Mesenchymal stem cell (in vitro differentiated cells and primary cell): ENCODE results near the gene RPS6KB1.
"Not testable (repeated sequence)": the region's sequence is repeated elsewhere in the genome, so short reads cannot be mapped to it uniquely, and the experiment has no call there.

Experiments used
- DNase-seq: peaks from one replicate; pipeline ENCODE4 v3.0.0-alpha.2; 2013
- H2AFZ ChIP-seq: one replicate; pipeline ENCODE4 v1.6.1; 2013; ENCODE audit warnings: low read depth, mild to moderate bottlenecking, control low read depth, inconsistent platforms, low read length, moderate library complexity
- H2AK5ac ChIP-seq: 2 replicates; pipeline ENCODE4 v1.6.1; 2013; ENCODE audit warnings: low read length, moderate library complexity, mild to moderate bottlenecking, inconsistent platforms; ENCODE audit not compliant: severe bottlenecking
- H2BK120ac ChIP-seq: one replicate; pipeline ENCODE4 v1.6.1; 2013; ENCODE audit warnings: low read depth, mild to moderate bottlenecking, inconsistent platforms, low read length, moderate library complexity
- H2BK12ac ChIP-seq, 2 experiments: one replicate each; pipeline ENCODE4 v1.6.1; 2013; ENCODE audit warnings: inconsistent platforms in 2 of 2, low read length in 2 of 2, mild to moderate bottlenecking in 2 of 2, moderate library complexity in 2 of 2, control low read depth in 1 of 2
- H2BK15ac ChIP-seq: one replicate; pipeline ENCODE4 v1.6.1; 2013; ENCODE audit warnings: mild to moderate bottlenecking, low read depth, inconsistent platforms; ENCODE audit not compliant: poor library complexity, severe bottlenecking
- H2BK5ac ChIP-seq: 2 replicates; pipeline ENCODE4 v1.6.1; 2013; ENCODE audit warnings: low read depth, mild to moderate bottlenecking, low read length, control low read depth, inconsistent platforms; ENCODE audit not compliant: poor library complexity, severe bottlenecking
- H3K14ac ChIP-seq, 2 experiments: one replicate each; pipeline ENCODE4 v1.6.1; 2013; ENCODE audit warnings: inconsistent platforms in 2 of 2, low read length in 2 of 2, control low read depth in 1 of 2, mild to moderate bottlenecking in 1 of 2, moderate library complexity in 1 of 2
- H3K18ac ChIP-seq, 2 experiments: one replicate each; pipeline ENCODE4 v1.6.1; 2013; ENCODE audit warnings: inconsistent platforms in 2 of 2, low read length in 2 of 2, control low read depth in 1 of 2, low read depth in 1 of 2, mild to moderate bottlenecking in 1 of 2
- H3K23ac ChIP-seq, 2 experiments: one replicate each; pipeline ENCODE4 v1.6.1; 2013; ENCODE audit warnings: inconsistent platforms in 2 of 2, low read length in 2 of 2, mild to moderate bottlenecking in 2 of 2, moderate library complexity in 2 of 2, control low read depth in 1 of 2
- H3K27ac ChIP-seq: 2 replicates; pipeline ENCODE4 v1.5.1; 2013; ENCODE audit warnings: mild to moderate bottlenecking, moderate library complexity, low read length, control low read depth, inconsistent platforms; ENCODE audit not compliant: poor library complexity, severe bottlenecking
- H3K27me3 ChIP-seq, 2 experiments: 2 replicates each; pipeline versions ENCODE4 v1.6.1 to v1.7.0; 2013; ENCODE audit warnings: low read length in 2 of 2, mild to moderate bottlenecking in 2 of 2, moderate library complexity in 2 of 2, control low read depth in 1 of 2, inconsistent platforms in 1 of 2; ENCODE audit not compliant: control insufficient read depth in 1 of 2, insufficient read depth in 1 of 2
- H3K36me3 ChIP-seq, 2 experiments: 2 replicates each; pipeline versions ENCODE4 v1.6.1 to v1.7.0; 2013; ENCODE audit warnings: low read length in 2 of 2, control low read depth in 1 of 2, inconsistent platforms in 1 of 2, low read depth in 1 of 2, mild to moderate bottlenecking in 1 of 2; ENCODE audit not compliant: insufficient read depth in 2 of 2, control insufficient read depth in 1 of 2
- H3K4ac ChIP-seq, 2 experiments: one replicate each; pipeline ENCODE4 v1.6.1; 2013; ENCODE audit warnings: inconsistent platforms in 2 of 2, low read length in 2 of 2, mild to moderate bottlenecking in 2 of 2, moderate library complexity in 2 of 2, control low read depth in 1 of 2, low read depth in 1 of 2
- H3K4me1 ChIP-seq: 2 replicates; pipeline ENCODE4 v1.6.1; 2013; ENCODE audit warnings: low read depth, low read length, control low read depth; ENCODE audit not compliant: control insufficient read depth, insufficient read depth
- H3K4me2 ChIP-seq: 2 replicates; pipeline ENCODE4 v1.6.1; 2013; ENCODE audit warnings: low read length, mild to moderate bottlenecking, inconsistent platforms; ENCODE audit not compliant: poor library complexity, severe bottlenecking
- H3K4me3 ChIP-seq, 2 experiments: 2 replicates each; pipeline versions ENCODE4 v1.5.1 to v1.7.0; 2013; ENCODE audit warnings: low read length in 2 of 2, mild to moderate bottlenecking in 2 of 2, control low read depth in 1 of 2, low read depth in 1 of 2; ENCODE audit not compliant: insufficient read depth in 1 of 2
- H3K79me1 ChIP-seq: replicated peaks from 2 replicates; pipeline ENCODE4 v1.6.1; 2013; ENCODE audit warnings: mild to moderate bottlenecking, control low read depth, low read length, inconsistent platforms; ENCODE audit not compliant: poor library complexity, severe bottlenecking
- H3K9ac ChIP-seq: 2 replicates; pipeline ENCODE4 v1.7.0; 2013; ENCODE audit warnings: mild to moderate bottlenecking, low read length, moderate library complexity
- H3K9me3 ChIP-seq: 2 replicates; pipeline ENCODE4 v1.7.0; 2013; ENCODE audit warnings: mild to moderate bottlenecking, low read length; ENCODE audit not compliant: control insufficient read depth
- H4K8ac ChIP-seq: one replicate; pipeline ENCODE4 v1.6.1; 2013; ENCODE audit warnings: inconsistent platforms, mild to moderate bottlenecking, low read length, moderate library complexity
- H4K91ac ChIP-seq: one replicate; pipeline ENCODE4 v1.6.1; 2013; ENCODE audit warnings: mild to moderate bottlenecking, low read length, inconsistent platforms
- WGBS: methylation state at CpG from one replicate; pipeline ENCODE4 v1.1.7; 2013; ENCODE audit warnings: mixed read lengths; 5-methylcytosine and 5-hydroxymethylcytosine counted together

The RPS6KB1 gene

DNA sequence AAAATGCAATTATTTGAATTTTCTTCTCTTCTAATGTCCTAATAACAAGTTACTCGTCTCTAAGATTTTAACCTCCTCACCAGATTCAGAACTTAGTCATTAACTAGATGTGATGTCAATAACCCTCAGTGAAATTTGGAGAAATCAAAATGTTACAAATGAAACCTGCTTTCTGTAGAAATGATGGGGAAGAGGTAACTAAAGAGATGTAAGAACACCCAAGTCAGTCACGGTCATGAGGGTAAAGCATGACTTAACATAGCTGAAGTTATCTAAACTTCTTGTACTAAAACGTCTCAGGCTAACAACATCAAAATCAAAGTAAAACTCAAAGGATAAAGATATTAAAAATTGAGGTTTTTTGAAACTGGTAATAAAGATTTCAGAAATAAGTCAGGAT, 61.9 kb downstream of the RPS6KB1 start:
- Histone ChIP-seq H2AFZ (no peak overlapping the region), H3K9ac (no peak overlapping the region), H3K79me1 (no peaks in the 10 kb centered on the region), H2BK12ac (no peak overlapping the region), H3K27me3 (no peaks in the 10 kb centered on the region), H3K23ac (no peak overlapping the region), H3K36me3 (peaks cover 6 to 51% of the 10 kb centered on the region in 2 experiments), H3K18ac (no peak overlapping the region), H2BK15ac (no peak overlapping the region), H2BK120ac (no peak overlapping the region), H3K4ac (no peak overlapping the region), H3K14ac (no peak overlapping the region), H4K8ac (no peak overlapping the region), H2BK5ac (no peak overlapping the region), H3K27ac (no peak overlapping the region), H3K4me1 (no peaks in the 10 kb centered on the region), H3K4me3 (no peak overlapping the region), H3K4me2 (no peak overlapping the region), H3K9me3 (no peaks in the 10 kb centered on the region), H4K91ac (no peak overlapping the region), H2AK5ac (no peak overlapping the region)
- 100% methylated on average over 1 of the region's 3 CpGs for WGBS
- DNase-seq: no peak

DNA sequence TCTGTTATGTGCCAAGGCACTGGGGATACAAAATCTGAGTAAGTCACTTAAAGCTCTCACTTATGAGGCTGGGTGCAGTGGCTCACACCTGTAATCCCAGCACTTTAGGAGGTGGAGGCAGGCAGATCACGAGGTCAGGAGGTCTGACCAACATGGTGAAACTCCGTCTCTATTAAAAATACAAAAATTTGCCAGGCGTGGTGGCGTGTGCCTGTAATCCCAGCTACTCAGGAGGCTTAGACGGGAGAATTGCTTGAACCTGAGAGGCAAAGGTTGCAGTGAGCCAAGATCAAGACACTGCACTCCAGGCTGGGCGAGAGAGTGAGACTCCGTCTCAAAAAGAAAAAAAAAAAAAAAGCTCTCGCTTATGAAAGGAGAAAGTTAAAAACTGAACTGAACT, 66.7 kb downstream of the RPS6KB1 start:
- DNase-seq, H3K18ac ChIP-seq, H3K4me1 ChIP-seq, H4K91ac ChIP-seq, H3K4me3 ChIP-seq, H2AFZ ChIP-seq, H2BK15ac ChIP-seq, H2BK5ac ChIP-seq, H3K4me2 ChIP-seq, H2BK12ac ChIP-seq, H3K4ac ChIP-seq, H3K23ac ChIP-seq, H2AK5ac ChIP-seq, H4K8ac ChIP-seq, H3K27me3 ChIP-seq, H3K27ac ChIP-seq, H3K9me3 ChIP-seq, H2BK120ac ChIP-seq, H3K79me1 ChIP-seq, H3K14ac ChIP-seq, H3K9ac ChIP-seq: not testable (repeated sequence)
- WGBS: 94% methylated on average over 7 of the region's 8 CpGs
- H3K36me3 ChIP-seq: peaks cover 3 to 27% of the 10 kb centered on the region in 2 experiments

DNA sequence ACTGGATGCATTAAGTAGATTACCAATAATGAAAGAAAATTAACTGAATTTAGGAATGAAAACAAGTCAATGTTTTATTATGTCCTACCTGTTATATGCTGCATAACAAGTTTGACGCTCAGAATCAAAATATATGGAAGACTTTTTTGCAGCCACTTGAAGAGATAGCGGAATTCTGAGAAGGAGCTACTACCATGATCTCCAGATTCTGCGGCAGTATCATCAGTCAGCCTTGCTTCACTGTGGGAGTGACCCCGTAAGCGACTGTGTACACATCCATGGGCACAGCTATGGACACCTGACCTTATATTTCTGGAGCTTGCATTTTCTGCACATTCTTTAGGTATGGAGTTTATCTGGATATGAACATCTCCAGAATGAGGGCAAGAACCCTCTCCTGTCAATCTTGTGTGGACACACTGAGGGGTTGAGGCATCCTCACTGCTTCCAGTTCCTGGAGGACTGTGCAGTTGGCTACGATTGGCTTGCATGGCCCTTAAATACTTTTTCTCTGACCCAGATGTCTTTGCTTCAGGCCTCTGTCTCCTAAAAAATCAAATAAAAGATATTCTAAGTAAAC, 69.9 kb downstream of the RPS6KB1 start:
- Histone ChIP-seq H3K4me2 (no peak overlapping the region), H3K27me3 (no peaks in the 10 kb centered on the region), H3K36me3 (peaks cover 3 to 4% of the 10 kb centered on the region in 2 experiments), H2BK5ac (no peak overlapping the region), H4K91ac (no peak overlapping the region), H3K27ac (no peak overlapping the region), H4K8ac (no peak overlapping the region), H3K79me1 (peaks cover 6% of the 10 kb centered on the region), H3K4ac (no peak overlapping the region), H2AK5ac (no peak overlapping the region), H3K4me3 (peak overlapping the region in 1 of 2 experiments; percentile 90), H2BK120ac (no peak overlapping the region), H2AFZ (no peak overlapping the region), H2BK15ac (no peak overlapping the region), H3K9me3 (no peaks in the 10 kb centered on the region), H3K4me1 (peaks cover 6% of the 10 kb centered on the region), H2BK12ac (no peak overlapping the region), H3K14ac (no peak overlapping the region), H3K23ac (no peak overlapping the region), H3K18ac (no peak overlapping the region), H3K9ac (peak overlapping the region; percentile 99)
- DNase-seq: no peak
- WGBS: 96% methylated on average over 6 of the region's 6 CpGs

DNA sequence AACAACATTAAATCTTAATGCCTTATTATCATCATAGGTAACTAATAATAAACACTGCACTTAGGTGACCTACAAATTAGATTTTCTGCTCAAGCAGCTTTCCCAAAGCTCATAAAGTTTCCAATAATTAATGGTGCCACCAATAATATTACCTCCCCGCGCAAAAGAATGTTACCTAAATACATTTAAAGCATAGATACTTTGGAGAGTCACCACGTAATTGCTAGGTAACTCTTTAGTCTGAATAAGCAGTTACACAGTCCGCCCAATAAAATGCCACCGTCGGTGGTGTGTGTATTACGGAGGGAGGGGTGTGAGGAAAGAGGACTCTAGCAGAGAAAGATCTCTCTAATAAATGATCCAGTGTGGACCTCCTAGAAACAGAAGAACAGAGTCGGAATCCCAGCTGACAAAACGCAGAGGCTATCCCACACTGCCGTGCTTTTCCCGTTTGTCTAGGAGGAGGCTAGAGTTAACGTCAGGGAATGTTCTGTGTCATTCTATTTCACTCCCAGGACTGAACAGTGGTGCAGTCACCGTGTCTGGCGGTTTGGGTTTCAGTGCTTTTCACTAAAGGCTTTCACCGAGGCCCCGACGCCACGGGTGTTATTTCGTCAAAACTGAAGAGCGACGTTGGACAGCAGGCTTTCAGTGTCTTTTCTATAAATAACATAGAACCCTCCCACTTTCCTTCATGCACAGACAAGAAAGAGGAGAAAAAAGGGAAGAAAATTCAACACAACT, 71.0 kb downstream of the RPS6KB1 start:
- Histone ChIP-seq H2BK120ac (no peak overlapping the region), H4K91ac (no peak overlapping the region), H3K9me3 (no peaks in the 10 kb centered on the region), H2AFZ (peak overlapping the region; percentile 81), H3K79me1 (peaks cover 6% of the 10 kb centered on the region), H3K27ac (peak overlapping the region; percentile 93), H3K4ac (peak overlapping the region in 1 of 2 experiments; percentile 78), H2AK5ac (no peak overlapping the region), H2BK15ac (peak overlapping the region; percentile 100), H3K18ac (peak overlapping the region; percentile 18 to 99), H3K4me1 (peaks cover 6% of the 10 kb centered on the region), H3K23ac (no peak overlapping the region), H3K14ac (peak overlapping the region in 1 of 2 experiments; percentile 69), H3K27me3 (no peaks in the 10 kb centered on the region), H2BK12ac (peak overlapping the region in 1 of 2 experiments; percentile 83), H4K8ac (peak overlapping the region; percentile 87), H3K4me3 (peak overlapping the region; percentile 90 to 92), H2BK5ac (peak overlapping the region; percentile 63), H3K4me2 (peak overlapping the region; percentile 60), H3K9ac (peak overlapping the region; percentile 99), H3K36me3 (peaks cover 3 to 4% of the 10 kb centered on the region in 2 experiments)
- WGBS: 5% methylated on average over 17 of the region's 21 CpGs
- peak; percentile 88 for DNase-seq
